HepG2 (cell line): Measurements from ENCODE around the gene WTAP.
"Not testable (repeated sequence)": the region's sequence is repeated elsewhere in the genome, so short reads cannot be mapped to it uniquely, and the experiment has no call there.

Experiments
- ARID3A ChIP-seq: IDR thresholded peaks from 2 replicates; pipeline ENCODE4 v1.6.1; 2012; ENCODE audit warnings: low read depth, low read length, improper control_type of control experiment
- JUN ChIP-seq: sonication (generic); formaldehyde crosslinking; IDR thresholded peaks from 2 replicates; pipeline ENCODE4 v1.4.0; 2020; ENCODE audit warnings: mild to moderate bottlenecking, missing genetic modification reagents
- KLF15 ChIP-seq: sonication (generic); formaldehyde crosslinking; IDR thresholded peaks from 2 replicates; pipeline ENCODE4 v1.8.1; 2023; ENCODE audit warnings: borderline replicate concordance, mild to moderate bottlenecking, inconsistent platforms, missing genetic modification reagents, mixed read lengths
- MYPOP ChIP-seq: sonication (generic); formaldehyde crosslinking; IDR thresholded peaks from 2 replicates; pipeline ENCODE4 v1.8.1; 2023; ENCODE audit warnings: mild to moderate bottlenecking, moderate library complexity, missing genetic modification reagents
- POLR2AphosphoS2 ChIP-seq: IDR thresholded peaks from 2 replicates; pipeline ENCODE4 v1.6.1; 2011; ENCODE audit warnings: low read depth, low read length, improper control_type of control experiment
- UBTF ChIP-seq: sonication (generic); formaldehyde crosslinking; IDR thresholded peaks from 2 replicates; pipeline ENCODE4 v1.4.0; 2020; ENCODE audit warnings: mild to moderate bottlenecking, missing genetic modification reagents
- ZNF318 ChIP-seq: sonication (generic); formaldehyde crosslinking; IDR thresholded peaks from 2 replicates; pipeline ENCODE4 v1.4.0; 2020; ENCODE audit warnings: mild to moderate bottlenecking, missing genetic modification reagents

- not testable (repeated sequence) for TF ChIP-seq ARID3A; MYPOP (CRISPR knock-in tag); JUN (CRISPR knock-in tag); POLR2AphosphoS2; ZNF318 (CRISPR knock-in tag); UBTF (CRISPR knock-in tag); KLF15 (CRISPR knock-in tag)
Observed at GRCh38 chr6:159690135-159690534, 37.2 kb upstream of the WTAP start.
